KMS-11 (cell line): ENCODE results near the gene ACD.
A peak's percentile ranks its signal among the peaks of the same experiment; 100 is the strongest.

Source experiments
- H2AFZ ChIP-seq: fragments of 200-600 bp; sonication (generic); 2 replicates; pipeline ENCODE4 v1.6.1; 2016; ENCODE audit warnings: antibody characterized with exemption, mixed run types, low read depth
- H3K27ac ChIP-seq: fragments of 200-600 bp; sonication (generic); 2 replicates; pipeline ENCODE4 v1.6.1; 2016; ENCODE audit warnings: mild to moderate bottlenecking, mixed run types
- H3K27me3 ChIP-seq: fragments of 200-600 bp; sonication (generic); 2 replicates; pipeline ENCODE4 v1.6.1; 2017; ENCODE audit warnings: mild to moderate bottlenecking, low read depth, mixed run types, moderate library complexity; ENCODE audit not compliant: insufficient read depth
- H3K36me3 ChIP-seq: fragments of 200-600 bp; sonication (generic); 2 replicates; pipeline ENCODE4 v1.6.1; 2017; ENCODE audit warnings: mild to moderate bottlenecking, mixed run types; ENCODE audit not compliant: insufficient read depth
- H3K4me1 ChIP-seq: fragments of 200-600 bp; sonication (generic); 2 replicates; pipeline ENCODE4 v1.6.1; 2016; ENCODE audit warnings: mild to moderate bottlenecking, low read depth, mixed run types; ENCODE audit not compliant: poor library complexity, severe bottlenecking
- H3K4me2 ChIP-seq: fragments of 200-600 bp; sonication (generic); 2 replicates; pipeline ENCODE4 v1.7.0; 2016; ENCODE audit warnings: mild to moderate bottlenecking, mixed run types
- H3K4me3 ChIP-seq: fragments of 200-600 bp; sonication (generic); IDR thresholded peaks from 2 replicates; pipeline ENCODE4 v1.6.1; 2017; ENCODE audit warnings: low read depth, low read length, mixed read lengths; ENCODE audit not compliant: insufficient read depth
- H3K79me2 ChIP-seq: fragments of 200-600 bp; sonication (generic); 2 replicates; pipeline ENCODE4 v1.6.1; 2016; ENCODE audit warnings: low read depth, mixed run types; ENCODE audit not compliant: insufficient read depth
- H3K9ac ChIP-seq: fragments of 200-600 bp; sonication (generic); 2 replicates; pipeline ENCODE4 v1.6.1; 2016; ENCODE audit warnings: mild to moderate bottlenecking, mixed run types
- H4K20me1 ChIP-seq: fragments of 200-600 bp; sonication (generic); 2 replicates; pipeline ENCODE4 v1.6.1; 2016; ENCODE audit warnings: mild to moderate bottlenecking, mixed run types; ENCODE audit not compliant: insufficient read depth
- CTCF ChIP-seq: fragments of 200-600 bp; sonication (generic); conservative IDR thresholded peaks from 2 replicates; pipeline ENCODE4 v1.6.1; 2017; ENCODE audit warnings: low read depth, mild to moderate bottlenecking, antibody characterized with exemption, low read length, moderate library complexity, mixed read lengths

Gene ACD

DNA sequence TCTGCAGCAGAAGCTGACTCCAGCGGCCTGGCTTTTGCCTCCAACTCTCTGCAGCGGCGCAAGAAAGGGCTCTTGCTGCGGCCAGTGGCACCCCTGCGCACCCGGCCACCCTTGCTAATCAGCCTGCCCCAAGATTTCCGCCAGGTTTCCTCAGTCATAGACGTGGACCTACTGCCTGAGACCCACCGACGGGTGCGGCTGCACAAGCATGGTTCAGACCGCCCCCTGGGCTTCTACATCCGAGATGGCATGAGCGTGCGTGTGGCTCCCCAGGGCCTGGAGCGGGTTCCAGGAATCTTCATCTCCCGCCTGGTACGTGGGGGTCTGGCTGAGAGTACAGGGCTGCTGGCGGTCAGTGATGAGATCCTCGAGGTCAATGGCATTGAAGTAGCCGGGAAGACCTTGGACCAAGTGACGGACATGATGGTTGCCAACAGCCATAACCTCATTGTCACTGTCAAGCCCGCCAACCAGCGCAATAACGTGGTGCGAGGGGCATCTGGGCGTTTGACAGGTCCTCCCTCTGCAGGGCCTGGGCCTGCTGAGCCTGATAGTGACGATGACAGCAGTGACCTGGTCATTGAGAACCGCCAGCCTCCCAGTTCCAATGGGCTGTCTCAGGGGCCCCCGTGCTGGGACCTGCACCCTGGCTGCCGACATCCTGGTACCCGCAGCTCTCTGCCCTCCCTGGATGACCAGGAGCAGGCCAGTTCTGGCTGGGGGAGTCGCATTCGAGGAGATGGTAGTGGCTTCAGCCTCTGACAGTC, 2.0 kb upstream of the ACD start:
- H4K20me1 ChIP-seq: no peaks in the 10 kb centered on the region
- no peak overlapping the region for H3K4me2 ChIP-seq
- no peak for TF ChIP-seq CTCF
- no peak overlapping the region for H3K27ac ChIP-seq
- peaks cover 19% of the 10 kb centered on the region for H3K4me1 ChIP-seq
- no peak overlapping the region for H3K4me3 ChIP-seq
- H2AFZ ChIP-seq: no peak overlapping the region
- H3K9ac ChIP-seq: no peak overlapping the region
- no peaks in the 10 kb centered on the region; the same call in 1 of the 2 replicates for H3K79me2 ChIP-seq
- no peaks in the 10 kb centered on the region for H3K27me3 ChIP-seq
- H3K36me3 ChIP-seq: no peaks in the 10 kb centered on the region

- H3K9ac ChIP-seq: peak overlapping the region; percentile 18; the same call in 1 of the 2 replicates
- H2AFZ ChIP-seq: peak overlapping the region; percentile 86
Observed at GRCh38 chr16:67661101-67661761, 1.2 kb upstream of the ACD start.

GRCh38 chr16:67660564-67661028, 536 bp upstream of the ACD start, which contains the start of gene PARD6A:
Gene PARD6A, plus strand, starts transcription at chr16:67660960. Its CDS starts 79 bp downstream, at chr16:67661039.
- Histone ChIP-seq H3K4me3 (no peak within 1 kb of the TSS), H3K4me1 (peaks cover 14% of the 10 kb centered on the region), H3K36me3 (no peaks in the 10 kb centered on the region), H3K4me2 (peak within 1 kb of the TSS; percentile 93), H3K9ac (peak within 1 kb of the TSS; percentile 39; the same call in 1 of the 2 replicates), H3K79me2 (no peaks in the 10 kb centered on the region; the same call in 1 of the 2 replicates), H3K27ac (peak within 1 kb of the TSS; percentile 72), H3K27me3 (no peaks in the 10 kb centered on the region), H4K20me1 (no peaks in the 10 kb centered on the region), H2AFZ (peak within 1 kb of the TSS; percentile 86)
- TF ChIP-seq CTCF: no peak

More at GRCh38 chr16:67661101-67661761, 1.2 kb upstream of the ACD start:
- Histone ChIP-seq H3K27me3 (no peaks in the 10 kb centered on the region), H3K4me2 (peak overlapping the region; percentile 92), H4K20me1 (no peaks in the 10 kb centered on the region), H3K4me1 (peaks cover 16% of the 10 kb centered on the region), H3K79me2 (no peaks in the 10 kb centered on the region; the same call in 1 of the 2 replicates), H3K27ac (peak overlapping the region; percentile 45), H3K36me3 (no peaks in the 10 kb centered on the region), H3K4me3 (no peak overlapping the region)
- TF ChIP-seq CTCF: no peak

GRCh38 chr16:67658849-67659674, 998 bp downstream of the ACD start:
- Histone ChIP-seq H3K36me3 (no peaks in the 10 kb centered on the region), H3K4me1 (peaks cover 7% of the 10 kb centered on the region), H3K79me2 (no peaks in the 10 kb centered on the region), H2AFZ (0 out of 2 replicates have a peak overlapping the region, but pooled peaks have one; percentile 85), H4K20me1 (no peaks in the 10 kb centered on the region), H3K27ac (no peak overlapping the region), H3K4me2 (peak overlapping the region; percentile 93), H3K4me3 (no peak overlapping the region), H3K27me3 (no peaks in the 10 kb centered on the region), H3K9ac (peak overlapping the region; percentile 39; the same call in 1 of the 2 replicates)
- TF ChIP-seq CTCF: no peak
